Parathyroid adenoma (tissue), 2 donors: ENCODE results near the gene CDCP2.

ENCODE experiments used
- H2AFZ ChIP-seq: fragments of 300-600 bp; sonication (generic); one replicate; pipeline ENCODE4 v1.7.0; 2017; ENCODE audit warnings: antibody characterized with exemption, mild to moderate bottlenecking
- H3K27ac ChIP-seq: fragments of 300-600 bp; sonication (generic); one replicate; pipeline ENCODE4 v1.7.0; 2017
- H3K27me3 ChIP-seq: fragments of 300-600 bp; sonication (generic); one replicate; pipeline ENCODE4 v1.7.0; 2017; ENCODE audit warnings: low read length; ENCODE audit not compliant: control insufficient read depth, insufficient read depth
- H3K36me3 ChIP-seq: fragments of 300-600 bp; sonication (generic); one replicate; pipeline ENCODE4 v1.7.0; 2017; ENCODE audit warnings: low read length; ENCODE audit not compliant: control insufficient read depth, insufficient read depth
- H3K4me1 ChIP-seq: fragments of 300-600 bp; sonication (generic); one replicate; pipeline ENCODE4 v1.7.0; 2017; ENCODE audit warnings: control low read depth
- H3K4me2 ChIP-seq: fragments of 300-600 bp; sonication (generic); one replicate; pipeline ENCODE4 v1.7.0; 2017; ENCODE audit warnings: low read length
- H3K4me3 ChIP-seq: fragments of 300-600 bp; sonication (generic); one replicate; pipeline ENCODE4 v1.7.0; 2017; ENCODE audit warnings: low read depth, low read length
- H3K79me2 ChIP-seq: fragments of 300-600 bp; sonication (generic); one replicate; pipeline ENCODE4 v1.7.0; 2017; ENCODE audit warnings: control low read depth
- H3K9ac ChIP-seq: fragments of 300-600 bp; sonication (generic); one replicate; pipeline ENCODE4 v1.7.0; 2017; ENCODE audit warnings: mild to moderate bottlenecking
- H3K9me3 ChIP-seq: fragments of 300-600 bp; sonication (generic); one replicate; pipeline ENCODE4 v1.7.0; 2017; ENCODE audit warnings: low read length; ENCODE audit not compliant: control insufficient read depth
- CTCF ChIP-seq: fragments of 300-600 bp; sonication (generic); IDR thresholded peaks from one replicate; pipeline ENCODE4 v1.7.0; 2017; ENCODE audit warnings: antibody characterized with exemption, mild to moderate bottlenecking
- donor health status: primary hyperparathyroidism.

Gene CDCP2

GRCh38 chr1:54180701-54181360, 28.0 kb upstream of the CDCP2 start:
- no peak for TF ChIP-seq CTCF
- no peak overlapping the region for H3K4me2 ChIP-seq

GRCh38 chr1:54178296-54179070, 25.7 kb upstream of the CDCP2 start:
- Histone ChIP-seq H3K4me3 (no peak overlapping the region), H3K4me2 (no peak overlapping the region), H3K9ac (no peak overlapping the region), H2AFZ (no peak overlapping the region), H3K27me3 (no peaks in the 10 kb centered on the region), H3K27ac (no peak overlapping the region), H3K36me3 (no peaks in the 10 kb centered on the region), H3K4me1 (no peaks in the 10 kb centered on the region), H3K79me2 (no peaks in the 10 kb centered on the region), H3K9me3 (no peaks in the 10 kb centered on the region)
- TF ChIP-seq CTCF, result no peak

More at GRCh38 chr1:54180701-54181360, 28.0 kb upstream of the CDCP2 start:
- Histone ChIP-seq H2AFZ (no peak overlapping the region), H3K4me3 (no peak overlapping the region), H3K27ac (no peak overlapping the region), H3K4me1 (no peaks in the 10 kb centered on the region), H3K27me3 (no peaks in the 10 kb centered on the region), H3K79me2 (no peaks in the 10 kb centered on the region), H3K9me3 (no peaks in the 10 kb centered on the region), H3K36me3 (no peaks in the 10 kb centered on the region), H3K9ac (no peak overlapping the region)

GRCh38 chr1:54177726-54178125, 24.9 kb upstream of the CDCP2 start:
- Histone ChIP-seq H3K79me2 (no peaks in the 10 kb centered on the region), H2AFZ (no peak overlapping the region), H3K27ac (no peak overlapping the region), H3K9me3 (no peaks in the 10 kb centered on the region), H3K36me3 (no peaks in the 10 kb centered on the region), H3K4me3 (no peak overlapping the region), H3K9ac (no peak overlapping the region), H3K4me2 (no peak overlapping the region), H3K27me3 (no peaks in the 10 kb centered on the region), H3K4me1 (no peaks in the 10 kb centered on the region)
- no peak for TF ChIP-seq CTCF

- Histone ChIP-seq H3K79me2 (no peaks in the 10 kb centered on the region), H3K9ac (no peak overlapping the region), H2AFZ (no peak overlapping the region), H3K4me3 (no peak overlapping the region), H3K9me3 (no peaks in the 10 kb centered on the region), H3K36me3 (no peaks in the 10 kb centered on the region), H3K4me2 (no peak overlapping the region), H3K27ac (no peak overlapping the region), H3K27me3 (no peaks in the 10 kb centered on the region), H3K4me1 (no peaks in the 10 kb centered on the region)
- TF ChIP-seq CTCF, result no peak
Observed at GRCh38 chr1:54176621-54177327, 24.0 kb upstream of the CDCP2 start.
